ENCODE measurements around the gene PGM1. TPM values are rescaled to one million over a fixed set of nuclear protein-coding genes. Genes with fewer than 3 reads are reported as not detected.

Gene PGM1
- total RNA-seq, 1 donor from 2014 or later, result 3.6 TPM

- no peak for DNase-seq
- TF ChIP-seq CTCF (IDR thresholded peaks at IDR 0.05; ENCODE audit: partially characterized antibody, unreplicated experiment), result no peak
- Mint-ChIP-seq H3K4me1 (ENCODE audit: low read depth, unreplicated experiment) (no peaks in the 10 kb centered on the region), H3K36me3 (ENCODE audit: unreplicated experiment) (peaks cover 3% of the 10 kb centered on the region), H3K27ac (ENCODE audit: unreplicated experiment) (no peak overlapping the region), H3K27me3 (ENCODE audit: unreplicated experiment) (peaks cover 3% of the 10 kb centered on the region), H3K9me3 (ENCODE audit: unreplicated experiment) (peaks cover 1% of the 10 kb centered on the region), H3K4me3 (ENCODE audit: unreplicated experiment) (no peak overlapping the region)
These were observed 71.5 kb downstream of the PGM1 start for GRCh38 chr1:63664742-63665141.

- Mint-ChIP-seq H3K4me3 (ENCODE audit: unreplicated experiment) (no peak overlapping the region), H3K27me3 (ENCODE audit: unreplicated experiment) (peaks cover 3% of the 10 kb centered on the region), H3K4me1 (ENCODE audit: low read depth, unreplicated experiment) (no peaks in the 10 kb centered on the region), H3K9me3 (ENCODE audit: unreplicated experiment) (peaks cover 1% of the 10 kb centered on the region), H3K27ac (ENCODE audit: unreplicated experiment) (no peak overlapping the region), H3K36me3 (ENCODE audit: unreplicated experiment) (peaks cover 3% of the 10 kb centered on the region)
- DNase-seq, result no peak
- no peak for TF ChIP-seq CTCF (IDR thresholded peaks at IDR 0.05; ENCODE audit: partially characterized antibody, unreplicated experiment)
These were observed 72.2 kb downstream of the PGM1 start for GRCh38 chr1:63665410-63665809.

GRCh38 chr1:63665824-63666223 is 72.6 kb downstream of the PGM1 start:
- no peak for DNase-seq
- Mint-ChIP-seq H3K4me3 (ENCODE audit: unreplicated experiment) (no peak overlapping the region), H3K36me3 (ENCODE audit: unreplicated experiment) (peaks cover 3% of the 10 kb centered on the region), H3K27me3 (ENCODE audit: unreplicated experiment) (peaks cover 3% of the 10 kb centered on the region), H3K27ac (ENCODE audit: unreplicated experiment) (no peak overlapping the region), H3K4me1 (ENCODE audit: low read depth, unreplicated experiment) (no peaks in the 10 kb centered on the region), H3K9me3 (ENCODE audit: unreplicated experiment) (peaks cover 1% of the 10 kb centered on the region)
- TF ChIP-seq CTCF (IDR thresholded peaks at IDR 0.05; ENCODE audit: partially characterized antibody, unreplicated experiment), result no peak

GRCh38 chr1:63668298-63668697 is 75.1 kb downstream of the PGM1 start:
- H3K27me3 Mint-ChIP-seq (ENCODE audit: unreplicated experiment), result peaks cover 2% of the 10 kb centered on the region
- H3K4me1 Mint-ChIP-seq (ENCODE audit: low read depth, unreplicated experiment), result no peaks in the 10 kb centered on the region
- peaks cover 1% of the 10 kb centered on the region for H3K9me3 Mint-ChIP-seq (ENCODE audit: unreplicated experiment)
- no peak for TF ChIP-seq CTCF (IDR thresholded peaks at IDR 0.05; ENCODE audit: partially characterized antibody, unreplicated experiment)
- DNase-seq, result no peak
- H3K27ac Mint-ChIP-seq (ENCODE audit: unreplicated experiment), result no peak overlapping the region
- H3K4me3 Mint-ChIP-seq (ENCODE audit: unreplicated experiment), result no peak overlapping the region
- peaks cover 3% of the 10 kb centered on the region for H3K36me3 Mint-ChIP-seq (ENCODE audit: unreplicated experiment)

GRCh38 chr1:63669151-63669961 is 76.1 kb downstream of the PGM1 start:
- no peak for DNase-seq
- Mint-ChIP-seq H3K36me3 (ENCODE audit: unreplicated experiment) (peaks cover 3% of the 10 kb centered on the region), H3K27ac (ENCODE audit: unreplicated experiment) (no peak overlapping the region), H3K9me3 (ENCODE audit: unreplicated experiment) (peaks cover 1% of the 10 kb centered on the region), H3K27me3 (ENCODE audit: unreplicated experiment) (peaks cover 4% of the 10 kb centered on the region), H3K4me3 (ENCODE audit: unreplicated experiment) (no peak overlapping the region), H3K4me1 (ENCODE audit: low read depth, unreplicated experiment) (no peaks in the 10 kb centered on the region)
- TF ChIP-seq CTCF (IDR thresholded peaks at IDR 0.05; ENCODE audit: partially characterized antibody, unreplicated experiment), result no peak

Data from glutamatergic neuron (in vitro differentiated cells).